ENCODE measurements around the gene PRKN. TPM values are rescaled to one million over a fixed set of nuclear protein-coding genes. Genes with fewer than 3 reads are reported as not detected.

The PRKN gene
- total and polyA plus RNA-seq, 2 experiments from 2014 or later: 0.10 to 0.84 TPM

DNA sequence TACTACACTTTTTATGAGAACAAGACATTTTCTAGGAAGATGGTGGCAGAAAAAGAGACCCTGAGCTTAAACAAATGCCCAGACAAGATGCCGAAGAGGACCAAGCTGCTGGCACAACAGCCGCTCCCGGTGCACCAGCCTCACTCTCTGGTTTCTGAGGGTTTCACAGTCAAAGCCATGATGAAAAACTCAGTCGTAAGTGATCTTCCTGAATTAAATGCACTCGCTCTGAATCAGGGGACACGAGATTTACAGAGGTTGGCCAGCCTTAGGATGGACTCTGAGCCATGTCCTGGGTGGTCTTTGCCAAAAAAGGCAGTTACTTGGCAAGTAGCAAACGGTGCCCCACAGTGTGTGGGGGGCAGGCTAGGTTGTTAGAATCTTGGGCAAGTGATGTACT, 631 bp upstream of the PRKN start (continued):
- TF ChIP-seq, protein P1, sequence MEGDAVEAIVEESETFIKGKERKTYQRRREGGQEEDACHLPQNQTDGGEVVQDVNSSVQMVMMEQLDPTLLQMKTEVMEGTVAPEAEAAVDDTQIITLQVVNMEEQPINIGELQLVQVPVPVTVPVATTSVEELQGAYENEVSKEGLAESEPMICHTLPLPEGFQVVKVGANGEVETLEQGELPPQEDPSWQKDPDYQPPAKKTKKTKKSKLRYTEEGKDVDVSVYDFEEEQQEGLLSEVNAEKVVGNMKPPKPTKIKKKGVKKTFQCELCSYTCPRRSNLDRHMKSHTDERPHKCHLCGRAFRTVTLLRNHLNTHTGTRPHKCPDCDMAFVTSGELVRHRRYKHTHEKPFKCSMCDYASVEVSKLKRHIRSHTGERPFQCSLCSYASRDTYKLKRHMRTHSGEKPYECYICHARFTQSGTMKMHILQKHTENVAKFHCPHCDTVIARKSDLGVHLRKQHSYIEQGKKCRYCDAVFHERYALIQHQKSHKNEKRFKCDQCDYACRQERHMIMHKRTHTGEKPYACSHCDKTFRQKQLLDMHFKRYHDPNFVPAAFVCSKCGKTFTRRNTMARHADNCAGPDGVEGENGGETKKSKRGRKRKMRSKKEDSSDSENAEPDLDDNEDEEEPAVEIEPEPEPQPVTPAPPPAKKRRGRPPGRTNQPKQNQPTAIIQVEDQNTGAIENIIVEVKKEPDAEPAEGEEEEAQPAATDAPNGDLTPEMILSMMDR (conservative IDR thresholded peaks at IDR 0.05; ENCODE audit: low read depth in 2 of 2): no peak

DNA sequence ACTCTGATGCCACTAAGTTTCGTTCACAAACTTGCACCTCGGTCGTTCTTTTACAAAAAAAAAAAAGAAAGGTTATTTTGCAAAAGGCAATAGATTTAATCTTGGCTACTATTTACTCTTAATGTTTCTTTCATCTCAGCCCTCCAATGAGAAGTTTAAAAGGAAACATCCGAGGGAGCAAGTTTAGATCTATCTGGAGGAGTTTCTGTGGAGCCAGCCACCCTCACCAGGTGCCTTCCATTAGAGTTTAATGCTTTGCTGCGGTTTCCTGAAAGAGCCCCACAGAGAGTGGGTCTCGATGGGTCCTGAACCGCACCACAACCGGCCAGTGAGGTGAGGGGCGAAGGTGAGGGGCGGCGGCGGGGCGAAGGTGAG, 632 bp downstream of the PRKN start:
- Histone ChIP-seq H3K4me3 (peak overlapping the region; percentile 66), H3F3A (replicated peaks; ENCODE audit: low read depth) (no peaks in the 10 kb centered on the region), H3K36me3 (ENCODE audit: insufficient read depth) (no peaks in the 10 kb centered on the region), H3K4me2 (peak overlapping the region; percentile 79), H3K27me3 (ENCODE audit: insufficient read depth) (no peaks in the 10 kb centered on the region), H4K20me1 (replicated peaks; ENCODE audit: insufficient read depth) (no peaks in the 10 kb centered on the region), H3K9me2 (ENCODE audit: insufficient read depth) (no peaks in the 10 kb centered on the region), H2AFZ (peak overlapping the region; percentile 95), H3K4me1 (ENCODE audit: insufficient read depth) (peaks cover 13% of the 10 kb centered on the region; the same call in 1 of the 2 replicates), H3K79me2 (replicated peaks; ENCODE audit: insufficient read depth) (no peaks in the 10 kb centered on the region), H3K27ac (ENCODE audit: low read depth) (no peak overlapping the region)
- Mint-ChIP-seq H3K27ac (peak overlapping the region; percentile 86; the same call in 1 of the 2 replicates), H3K9me3 (no peaks in the 10 kb centered on the region), H3K4me3 (peak overlapping the region; percentile 88), H3K27me3 (ENCODE audit: insufficient read depth, low read depth, poor library complexity) (peaks cover 3% of the 10 kb centered on the region), H3K4me1 (peaks cover 19% of the 10 kb centered on the region), H3K36me3 (ENCODE audit: low read depth) (no peaks in the 10 kb centered on the region)
- ATAC-seq (peak; percentile 46; the same call in 2 of the 3 replicates), DNase-seq (ENCODE audit: low spot score) (no peak)
- TF ChIP-seq, protein P2, sequence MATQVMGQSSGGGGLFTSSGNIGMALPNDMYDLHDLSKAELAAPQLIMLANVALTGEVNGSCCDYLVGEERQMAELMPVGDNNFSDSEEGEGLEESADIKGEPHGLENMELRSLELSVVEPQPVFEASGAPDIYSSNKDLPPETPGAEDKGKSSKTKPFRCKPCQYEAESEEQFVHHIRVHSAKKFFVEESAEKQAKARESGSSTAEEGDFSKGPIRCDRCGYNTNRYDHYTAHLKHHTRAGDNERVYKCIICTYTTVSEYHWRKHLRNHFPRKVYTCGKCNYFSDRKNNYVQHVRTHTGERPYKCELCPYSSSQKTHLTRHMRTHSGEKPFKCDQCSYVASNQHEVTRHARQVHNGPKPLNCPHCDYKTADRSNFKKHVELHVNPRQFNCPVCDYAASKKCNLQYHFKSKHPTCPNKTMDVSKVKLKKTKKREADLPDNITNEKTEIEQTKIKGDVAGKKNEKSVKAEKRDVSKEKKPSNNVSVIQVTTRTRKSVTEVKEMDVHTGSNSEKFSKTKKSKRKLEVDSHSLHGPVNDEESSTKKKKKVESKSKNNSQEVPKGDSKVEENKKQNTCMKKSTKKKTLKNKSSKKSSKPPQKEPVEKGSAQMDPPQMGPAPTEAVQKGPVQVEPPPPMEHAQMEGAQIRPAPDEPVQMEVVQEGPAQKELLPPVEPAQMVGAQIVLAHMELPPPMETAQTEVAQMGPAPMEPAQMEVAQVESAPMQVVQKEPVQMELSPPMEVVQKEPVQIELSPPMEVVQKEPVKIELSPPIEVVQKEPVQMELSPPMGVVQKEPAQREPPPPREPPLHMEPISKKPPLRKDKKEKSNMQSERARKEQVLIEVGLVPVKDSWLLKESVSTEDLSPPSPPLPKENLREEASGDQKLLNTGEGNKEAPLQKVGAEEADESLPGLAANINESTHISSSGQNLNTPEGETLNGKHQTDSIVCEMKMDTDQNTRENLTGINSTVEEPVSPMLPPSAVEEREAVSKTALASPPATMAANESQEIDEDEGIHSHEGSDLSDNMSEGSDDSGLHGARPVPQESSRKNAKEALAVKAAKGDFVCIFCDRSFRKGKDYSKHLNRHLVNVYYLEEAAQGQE (IDR thresholded peaks at IDR 0.05; ENCODE audit: unreplicated experiment): no peak
- TF ChIP-seq ZNF331 (CRISPR knock-in tag; IDR thresholded peaks at IDR 0.05; ENCODE audit: low read depth): no peak
- no peak for TF ChIP-seq NANOG (IDR thresholded peaks at IDR 0.05; ENCODE audit: borderline replicate concordance)
- TF ChIP-seq, protein P3, sequence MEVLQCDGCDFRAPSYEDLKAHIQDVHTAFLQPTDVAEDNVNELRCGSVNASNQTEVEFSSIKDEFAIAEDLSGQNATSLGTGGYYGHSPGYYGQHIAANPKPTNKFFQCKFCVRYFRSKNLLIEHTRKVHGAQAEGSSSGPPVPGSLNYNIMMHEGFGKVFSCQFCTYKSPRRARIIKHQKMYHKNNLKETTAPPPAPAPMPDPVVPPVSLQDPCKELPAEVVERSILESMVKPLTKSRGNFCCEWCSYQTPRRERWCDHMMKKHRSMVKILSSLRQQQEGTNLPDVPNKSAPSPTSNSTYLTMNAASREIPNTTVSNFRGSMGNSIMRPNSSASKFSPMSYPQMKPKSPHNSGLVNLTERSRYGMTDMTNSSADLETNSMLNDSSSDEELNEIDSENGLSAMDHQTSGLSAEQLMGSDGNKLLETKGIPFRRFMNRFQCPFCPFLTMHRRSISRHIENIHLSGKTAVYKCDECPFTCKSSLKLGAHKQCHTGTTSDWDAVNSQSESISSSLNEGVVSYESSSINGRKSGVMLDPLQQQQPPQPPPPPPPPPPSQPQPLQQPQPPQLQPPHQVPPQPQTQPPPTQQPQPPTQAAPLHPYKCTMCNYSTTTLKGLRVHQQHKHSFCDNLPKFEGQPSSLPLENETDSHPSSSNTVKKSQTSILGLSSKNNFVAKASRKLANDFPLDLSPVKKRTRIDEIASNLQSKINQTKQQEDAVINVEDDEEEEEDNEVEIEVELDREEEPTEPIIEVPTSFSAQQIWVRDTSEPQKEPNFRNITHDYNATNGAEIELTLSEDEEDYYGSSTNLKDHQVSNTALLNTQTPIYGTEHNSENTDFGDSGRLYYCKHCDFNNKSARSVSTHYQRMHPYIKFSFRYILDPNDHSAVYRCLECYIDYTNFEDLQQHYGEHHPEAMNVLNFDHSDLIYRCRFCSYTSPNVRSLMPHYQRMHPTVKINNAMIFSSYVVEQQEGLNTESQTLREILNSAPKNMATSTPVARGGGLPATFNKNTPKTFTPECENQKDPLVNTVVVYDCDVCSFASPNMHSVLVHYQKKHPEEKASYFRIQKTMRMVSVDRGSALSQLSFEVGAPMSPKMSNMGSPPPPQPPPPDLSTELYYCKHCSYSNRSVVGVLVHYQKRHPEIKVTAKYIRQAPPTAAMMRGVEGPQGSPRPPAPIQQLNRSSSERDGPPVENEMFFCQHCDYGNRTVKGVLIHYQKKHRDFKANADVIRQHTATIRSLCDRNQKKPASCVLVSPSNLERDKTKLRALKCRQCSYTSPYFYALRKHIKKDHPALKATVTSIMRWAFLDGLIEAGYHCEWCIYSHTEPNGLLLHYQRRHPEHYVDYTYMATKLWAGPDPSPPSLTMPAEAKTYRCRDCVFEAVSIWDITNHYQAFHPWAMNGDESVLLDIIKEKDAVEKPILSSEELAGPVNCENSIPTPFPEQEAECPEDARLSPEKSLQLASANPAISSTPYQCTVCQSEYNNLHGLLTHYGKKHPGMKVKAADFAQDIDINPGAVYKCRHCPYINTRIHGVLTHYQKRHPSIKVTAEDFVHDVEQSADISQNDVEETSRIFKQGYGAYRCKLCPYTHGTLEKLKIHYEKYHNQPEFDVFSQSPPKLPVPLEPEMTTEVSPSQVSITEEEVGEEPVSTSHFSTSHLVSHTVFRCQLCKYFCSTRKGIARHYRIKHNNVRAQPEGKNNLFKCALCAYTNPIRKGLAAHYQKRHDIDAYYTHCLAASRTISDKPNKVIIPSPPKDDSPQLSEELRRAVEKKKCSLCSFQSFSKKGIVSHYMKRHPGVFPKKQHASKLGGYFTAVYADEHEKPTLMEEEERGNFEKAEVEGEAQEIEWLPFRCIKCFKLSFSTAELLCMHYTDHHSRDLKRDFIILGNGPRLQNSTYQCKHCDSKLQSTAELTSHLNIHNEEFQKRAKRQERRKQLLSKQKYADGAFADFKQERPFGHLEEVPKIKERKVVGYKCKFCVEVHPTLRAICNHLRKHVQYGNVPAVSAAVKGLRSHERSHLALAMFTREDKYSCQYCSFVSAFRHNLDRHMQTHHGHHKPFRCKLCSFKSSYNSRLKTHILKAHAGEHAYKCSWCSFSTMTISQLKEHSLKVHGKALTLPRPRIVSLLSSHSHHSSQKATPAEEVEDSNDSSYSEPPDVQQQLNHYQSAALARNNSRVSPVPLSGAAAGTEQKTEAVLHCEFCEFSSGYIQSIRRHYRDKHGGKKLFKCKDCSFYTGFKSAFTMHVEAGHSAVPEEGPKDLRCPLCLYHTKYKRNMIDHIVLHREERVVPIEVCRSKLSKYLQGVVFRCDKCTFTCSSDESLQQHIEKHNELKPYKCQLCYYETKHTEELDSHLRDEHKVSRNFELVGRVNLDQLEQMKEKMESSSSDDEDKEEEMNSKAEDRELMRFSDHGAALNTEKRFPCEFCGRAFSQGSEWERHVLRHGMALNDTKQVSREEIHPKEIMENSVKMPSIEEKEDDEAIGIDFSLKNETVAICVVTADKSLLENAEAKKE (CRISPR knock-in tag; IDR thresholded peaks at IDR 0.05): no peak
- TF ChIP-seq, protein P1 (conservative IDR thresholded peaks at IDR 0.05; ENCODE audit: low read depth in 2 of 2): no peak
- TF ChIP-seq EZH2 (IDR thresholded peaks at IDR 0.05; ENCODE audit: low read depth, unreplicated experiment): no peak
- TF ChIP-seq CREB1 (CRISPR knock-in tag; IDR thresholded peaks at IDR 0.05; ENCODE audit: low read depth): no peak
- TF ChIP-seq EZH2phosphoT487 (IDR thresholded peaks at IDR 0.05; ENCODE audit: unreplicated experiment): no peak
- TF ChIP-seq, protein P4, sequence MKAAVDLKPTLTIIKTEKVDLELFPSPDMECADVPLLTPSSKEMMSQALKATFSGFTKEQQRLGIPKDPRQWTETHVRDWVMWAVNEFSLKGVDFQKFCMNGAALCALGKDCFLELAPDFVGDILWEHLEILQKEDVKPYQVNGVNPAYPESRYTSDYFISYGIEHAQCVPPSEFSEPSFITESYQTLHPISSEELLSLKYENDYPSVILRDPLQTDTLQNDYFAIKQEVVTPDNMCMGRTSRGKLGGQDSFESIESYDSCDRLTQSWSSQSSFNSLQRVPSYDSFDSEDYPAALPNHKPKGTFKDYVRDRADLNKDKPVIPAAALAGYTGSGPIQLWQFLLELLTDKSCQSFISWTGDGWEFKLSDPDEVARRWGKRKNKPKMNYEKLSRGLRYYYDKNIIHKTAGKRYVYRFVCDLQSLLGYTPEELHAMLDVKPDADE (IDR thresholded peaks at IDR 0.05): no peak
- no peak for TF ChIP-seq ZNF114 (CRISPR knock-in tag; IDR thresholded peaks at IDR 0.05)

Data from GM23338 (cell line).